GM12873 (cell line): ENCODE results near the gene SESTD1.

ENCODE experiments used
- TF ChIP-seq, protein P1 (sequence below): IDR thresholded peaks from 2 replicates; pipeline ENCODE4 v1.5.1; 2012; ENCODE audit warnings: low read depth, mild to moderate bottlenecking, moderate library complexity, low read length, control low read depth; ENCODE audit not compliant: insufficient read depth; ENCODE audit errors: missing control alignments

SESTD1 gene

DNA sequence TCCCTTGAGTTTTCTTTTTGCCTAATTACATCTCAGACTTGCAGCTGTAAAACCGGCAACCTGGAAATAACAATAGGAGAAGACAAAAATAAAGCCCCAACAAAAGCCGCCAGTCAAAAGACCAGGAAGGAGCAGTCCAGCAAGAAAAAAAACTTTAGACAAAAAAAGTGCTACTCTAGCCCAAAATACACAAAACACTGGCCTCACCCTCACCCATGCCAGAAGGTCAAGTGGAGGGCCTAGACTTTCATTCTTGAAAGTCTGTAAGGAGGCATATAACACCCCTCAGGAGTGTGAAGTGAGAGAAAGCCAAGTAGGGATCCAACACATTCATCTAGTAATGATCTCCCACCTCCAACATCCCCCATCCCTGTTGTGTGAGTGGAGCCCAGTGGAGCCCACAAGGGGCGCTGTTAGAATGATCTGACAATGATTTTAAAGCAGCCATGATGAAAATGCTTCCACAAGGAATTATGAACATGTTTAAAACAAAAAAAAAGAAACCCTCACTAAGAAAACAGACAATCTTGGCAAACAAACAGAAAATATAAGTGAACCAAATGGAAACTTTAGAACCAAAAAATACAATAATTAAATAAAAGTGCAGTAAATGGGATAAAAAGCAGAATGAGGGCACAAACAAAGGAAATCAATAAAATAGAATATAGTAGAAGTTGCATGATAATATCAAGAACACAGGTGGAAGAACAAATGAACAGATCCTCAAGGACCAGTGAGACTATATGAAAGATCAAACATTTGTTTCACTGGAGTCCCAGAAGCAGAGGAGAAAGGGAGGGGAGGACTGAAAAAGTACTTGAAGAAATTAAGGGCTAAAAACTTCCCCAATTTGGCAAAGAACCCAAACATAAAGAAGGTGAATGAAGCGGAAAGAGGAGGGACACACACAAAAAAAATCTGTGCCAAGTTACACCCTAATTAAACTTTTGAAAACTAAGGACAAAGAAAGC, 23.9 kb downstream of the SESTD1 start:
- TF ChIP-seq, protein P1, sequence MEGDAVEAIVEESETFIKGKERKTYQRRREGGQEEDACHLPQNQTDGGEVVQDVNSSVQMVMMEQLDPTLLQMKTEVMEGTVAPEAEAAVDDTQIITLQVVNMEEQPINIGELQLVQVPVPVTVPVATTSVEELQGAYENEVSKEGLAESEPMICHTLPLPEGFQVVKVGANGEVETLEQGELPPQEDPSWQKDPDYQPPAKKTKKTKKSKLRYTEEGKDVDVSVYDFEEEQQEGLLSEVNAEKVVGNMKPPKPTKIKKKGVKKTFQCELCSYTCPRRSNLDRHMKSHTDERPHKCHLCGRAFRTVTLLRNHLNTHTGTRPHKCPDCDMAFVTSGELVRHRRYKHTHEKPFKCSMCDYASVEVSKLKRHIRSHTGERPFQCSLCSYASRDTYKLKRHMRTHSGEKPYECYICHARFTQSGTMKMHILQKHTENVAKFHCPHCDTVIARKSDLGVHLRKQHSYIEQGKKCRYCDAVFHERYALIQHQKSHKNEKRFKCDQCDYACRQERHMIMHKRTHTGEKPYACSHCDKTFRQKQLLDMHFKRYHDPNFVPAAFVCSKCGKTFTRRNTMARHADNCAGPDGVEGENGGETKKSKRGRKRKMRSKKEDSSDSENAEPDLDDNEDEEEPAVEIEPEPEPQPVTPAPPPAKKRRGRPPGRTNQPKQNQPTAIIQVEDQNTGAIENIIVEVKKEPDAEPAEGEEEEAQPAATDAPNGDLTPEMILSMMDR, result peak; percentile 16

DNA sequence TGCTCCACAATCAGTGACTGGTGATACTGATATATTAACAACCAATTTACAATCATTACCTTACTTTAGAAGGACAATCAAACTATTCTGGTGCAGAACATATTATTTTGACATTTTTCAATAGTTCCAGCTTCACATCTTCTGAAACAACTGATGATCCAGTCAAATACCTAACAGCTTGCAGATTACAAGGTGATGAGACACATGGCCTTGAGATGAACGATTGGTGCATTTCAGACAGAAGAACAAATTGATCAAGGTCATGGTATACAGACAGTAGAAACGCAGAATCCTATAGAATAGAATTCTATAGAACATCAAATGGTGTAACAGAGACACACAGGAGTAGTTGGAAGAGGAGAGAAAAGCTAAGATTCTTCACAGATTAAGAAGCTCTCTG, 24.8 kb downstream of the SESTD1 start:
- TF ChIP-seq, protein P1, result no peak

GRCh38 chr2:179239195-179239594, 25.4 kb downstream of the SESTD1 start:
- TF ChIP-seq, protein P1, result no peak

DNA sequence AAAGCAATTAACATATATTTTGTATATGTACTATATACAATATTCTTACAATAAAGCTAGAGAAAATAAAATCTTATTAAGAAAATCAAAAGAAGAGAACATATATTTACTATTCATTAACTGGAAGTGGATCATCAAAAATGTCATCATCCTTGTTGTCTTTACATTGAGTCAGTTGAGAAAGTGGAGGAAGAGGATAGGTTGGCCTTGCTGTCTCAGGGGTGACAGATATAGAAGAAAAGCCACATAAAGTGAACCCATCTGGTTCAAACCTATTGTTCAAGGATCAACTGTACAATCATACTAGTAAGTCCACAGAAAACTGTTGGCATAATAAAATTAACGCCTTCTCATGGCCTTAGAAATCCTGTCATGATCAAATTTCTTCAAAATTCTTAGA, 26.6 kb downstream of the SESTD1 start:
- TF ChIP-seq, protein P1, result no peak

DNA sequence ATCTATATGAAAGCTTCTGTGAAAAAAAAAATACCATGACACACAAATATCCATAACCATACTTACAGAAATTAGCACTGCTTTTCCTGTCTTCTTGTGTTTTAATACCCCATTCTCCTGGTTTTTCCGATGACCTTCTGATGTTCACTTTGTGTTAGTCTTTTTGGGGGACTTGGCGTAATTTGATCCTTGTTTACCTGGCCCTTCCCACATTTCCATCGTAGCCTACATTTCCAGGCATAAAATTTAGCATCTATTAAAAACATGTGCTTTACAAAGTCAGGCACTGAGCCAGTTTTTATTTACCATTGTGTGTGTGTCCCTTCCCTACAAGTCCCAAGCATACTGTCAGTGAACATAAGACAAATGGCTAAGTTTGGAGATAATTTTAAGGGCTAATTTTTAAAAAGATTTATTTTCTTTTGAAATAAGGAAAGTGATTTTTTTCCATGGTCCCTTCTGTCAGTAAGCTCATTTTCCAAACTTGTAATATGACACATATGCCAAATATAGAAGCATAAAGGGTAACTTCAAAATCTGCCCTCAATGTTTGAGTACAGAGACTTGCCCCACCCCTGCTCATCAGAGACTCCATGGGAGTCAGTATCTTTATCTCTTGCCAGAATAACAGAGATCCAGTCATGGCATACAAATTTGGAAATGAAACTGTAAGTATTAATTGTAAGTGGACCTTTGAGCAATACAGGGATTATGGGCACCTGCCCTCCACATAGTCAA, 27.3 kb downstream of the SESTD1 start:
- TF ChIP-seq, protein P1, result no peak

- TF ChIP-seq, protein P1, result no peak
Observed at GRCh38 chr2:179235463-179236108, 29.0 kb downstream of the SESTD1 start.
